NCI-H2227 (cell line): Measurements from ENCODE around the gene DPP10.
"Not testable (repeated sequence)": the region's sequence is repeated elsewhere in the genome, so short reads cannot be mapped to it uniquely, and the experiment has no call there.

Source experiments
- DNase-seq: peaks from one replicate; lab custom pipeline; 2025; ENCODE audit not compliant: unreplicated experiment; lab: John Stamatoyannopoulos, UW

DPP10 gene

GRCh38 chr2:114442510-114442909 is at the start of gene DPP10:
DPP10 (plus strand) TSS chr2:114442641.
- DNase-seq, result no peak

GRCh38 chr2:114400890-114401289 is 41.6 kb upstream of the DPP10 start:
- DNase-seq, result no peak

- DNase-seq, result no peak
These were observed 37.0 kb upstream of the DPP10 start for GRCh38 chr2:114405247-114406116.

GRCh38 chr2:114406347-114406746 is 36.1 kb upstream of the DPP10 start:
- DNase-seq, result no peak

- DNase-seq, result not testable (repeated sequence)
These were observed 35.1 kb upstream of the DPP10 start for GRCh38 chr2:114407353-114407752.

GRCh38 chr2:114421781-114422180 is 20.7 kb upstream of the DPP10 start:
- DNase-seq, result no peak

GRCh38 chr2:114424699-114425098 is 17.7 kb upstream of the DPP10 start:
- DNase-seq, result no peak

- DNase-seq, result no peak
These were observed 15.7 kb upstream of the DPP10 start for GRCh38 chr2:114426756-114427155.

GRCh38 chr2:114436329-114436728 is 6.1 kb upstream of the DPP10 start:
- no peak for DNase-seq

GRCh38 chr2:114446571-114446970 is 4.1 kb downstream of the DPP10 start:
- DNase-seq, result no peak

- DNase-seq, result no peak
These were observed 8.2 kb downstream of the DPP10 start for GRCh38 chr2:114450639-114451038.

- DNase-seq, result no peak
These were observed 14.1 kb downstream of the DPP10 start for GRCh38 chr2:114456566-114456965.

GRCh38 chr2:114457956-114458355 is 15.5 kb downstream of the DPP10 start:
- DNase-seq, result no peak

- no peak for DNase-seq
These were observed 18.7 kb downstream of the DPP10 start for GRCh38 chr2:114461116-114461515.

- no peak for DNase-seq
These were observed 22.7 kb downstream of the DPP10 start for GRCh38 chr2:114464961-114465706.

GRCh38 chr2:114468343-114468742 is 25.9 kb downstream of the DPP10 start:
- DNase-seq, result no peak

- no peak for DNase-seq
These were observed 29.8 kb downstream of the DPP10 start for GRCh38 chr2:114472246-114472645.

- DNase-seq, result no peak
These were observed 30.3 kb downstream of the DPP10 start for GRCh38 chr2:114472726-114473125.

- DNase-seq, result no peak
These were observed 46.5 kb downstream of the DPP10 start for GRCh38 chr2:114488841-114489530.

- no peak for DNase-seq
These were observed 52.6 kb downstream of the DPP10 start for GRCh38 chr2:114495046-114495445.

GRCh38 chr2:114496959-114497358 is 54.5 kb downstream of the DPP10 start:
- DNase-seq, result no peak

- no peak for DNase-seq
These were observed 56.7 kb downstream of the DPP10 start for GRCh38 chr2:114499101-114499500.
